SU-DHL-6 (cell line): ENCODE results near the gene LAMA1.

ENCODE experiments used
- EZH2phosphoT487 ChIP-seq: fragments of 200-600 bp; sonication (generic), shearing (Covaris generic); conservative IDR thresholded peaks from 2 replicates; pipeline ENCODE4 v1.6.1; 2018; ENCODE audit warnings: mild to moderate bottlenecking, antibody characterized with exemption, low read length, moderate library complexity, mixed read lengths
- TF ChIP-seq, protein P1 (sequence below): fragments of 200-600 bp; sonication (generic); IDR thresholded peaks from one replicate; pipeline ENCODE4 v1.5.1; 2017; ENCODE audit warnings: antibody characterized with exemption, mild to moderate bottlenecking, low read length, moderate library complexity; ENCODE audit not compliant: insufficient read depth, poor library complexity, severe bottlenecking

GRCh38 chr18:7065736-7066135 lies 51.9 kb downstream of the LAMA1 start:
- TF ChIP-seq, protein P1, sequence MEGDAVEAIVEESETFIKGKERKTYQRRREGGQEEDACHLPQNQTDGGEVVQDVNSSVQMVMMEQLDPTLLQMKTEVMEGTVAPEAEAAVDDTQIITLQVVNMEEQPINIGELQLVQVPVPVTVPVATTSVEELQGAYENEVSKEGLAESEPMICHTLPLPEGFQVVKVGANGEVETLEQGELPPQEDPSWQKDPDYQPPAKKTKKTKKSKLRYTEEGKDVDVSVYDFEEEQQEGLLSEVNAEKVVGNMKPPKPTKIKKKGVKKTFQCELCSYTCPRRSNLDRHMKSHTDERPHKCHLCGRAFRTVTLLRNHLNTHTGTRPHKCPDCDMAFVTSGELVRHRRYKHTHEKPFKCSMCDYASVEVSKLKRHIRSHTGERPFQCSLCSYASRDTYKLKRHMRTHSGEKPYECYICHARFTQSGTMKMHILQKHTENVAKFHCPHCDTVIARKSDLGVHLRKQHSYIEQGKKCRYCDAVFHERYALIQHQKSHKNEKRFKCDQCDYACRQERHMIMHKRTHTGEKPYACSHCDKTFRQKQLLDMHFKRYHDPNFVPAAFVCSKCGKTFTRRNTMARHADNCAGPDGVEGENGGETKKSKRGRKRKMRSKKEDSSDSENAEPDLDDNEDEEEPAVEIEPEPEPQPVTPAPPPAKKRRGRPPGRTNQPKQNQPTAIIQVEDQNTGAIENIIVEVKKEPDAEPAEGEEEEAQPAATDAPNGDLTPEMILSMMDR, result no peak
- TF ChIP-seq EZH2phosphoT487, result no peak
